Measurements from ENCODE around the gene MYO1H. TPM values are rescaled to one million over a fixed set of nuclear protein-coding genes. Genes with fewer than 3 reads are reported as not detected.
"Not testable (repeated sequence)": the region's sequence is repeated elsewhere in the genome, so short reads cannot be mapped to it uniquely, and the experiment has no call there.

The MYO1H gene
- total and polyA plus RNA-seq, 8 donors, result 0.20 to 0.93 (median 0.32) TPM

GRCh38 chr12:109309381-109310246, 38.1 kb upstream of the MYO1H start:
- Histone ChIP-seq H3K27me3 (peaks cover 45 to 98% of the 10 kb centered on the region in 2 donors), H3K9me3 (no peaks in the 10 kb centered on the region), H3K4me3 (peak overlapping the region; percentile 9 to 30), H3K36me3 (no peaks in the 10 kb centered on the region), H3K27ac (no peak overlapping the region), H3K4me1 (peaks cover 7 to 17% of the 10 kb centered on the region in 2 donors)
- no peak for DNase-seq
- no peak for TF ChIP-seq CTCF (IDR thresholded peaks at IDR 0.05)
- peak; percentile 52 for ATAC-seq
- intact Hi-C loops (cut with DNase I), result no loop called here

GRCh38 chr12:109310247-109311125, 37.2 kb upstream of the MYO1H start:
- no peak for DNase-seq
- Histone ChIP-seq H3K27ac (no peak overlapping the region), H3K27me3 (peaks cover 44 to 93% of the 10 kb centered on the region in 2 donors), H3K4me1 (peaks cover 7 to 17% of the 10 kb centered on the region in 2 donors), H3K36me3 (no peaks in the 10 kb centered on the region), H3K4me3 (peak overlapping the region; percentile 9 to 30), H3K9me3 (no peaks in the 10 kb centered on the region)
- TF ChIP-seq CTCF (IDR thresholded peaks at IDR 0.05), result no peak
- peak; percentile 23 for ATAC-seq
- intact Hi-C loops (cut with DNase I), result no loop called here

GRCh38 chr12:109321294-109321693, 26.4 kb upstream of the MYO1H start:
- ATAC-seq; H3K4me1 ChIP-seq; DNase-seq; H3K36me3 ChIP-seq; intact Hi-C loops (cut with DNase I); H3K4me3 ChIP-seq; H3K9me3 ChIP-seq; H3K27ac ChIP-seq: not testable (repeated sequence)
- peaks cover 0 to 52% of the 10 kb centered on the region in 2 donors for H3K27me3 ChIP-seq

- peaks cover 0 to 5% of the 10 kb centered on the region in 2 donors for H3K27me3 ChIP-seq
- ATAC-seq, result no peak
- no peak overlapping the region for H3K27ac ChIP-seq
- intact Hi-C loops (cut with DNase I), result no loop called here
- H3K9me3 ChIP-seq, result no peaks in the 10 kb centered on the region
- no peak for DNase-seq
- no peaks in the 10 kb centered on the region for H3K4me1 ChIP-seq
- no peaks in the 10 kb centered on the region for H3K36me3 ChIP-seq
- no peak for TF ChIP-seq CTCF (IDR thresholded peaks at IDR 0.05)
- no peak overlapping the region for H3K4me3 ChIP-seq
Measured at GRCh38 chr12:109329003-109329402, 18.7 kb upstream of the MYO1H start.

- intact Hi-C loops (cut with DNase I), result no loop called here
- H3K9me3 ChIP-seq, result no peaks in the 10 kb centered on the region
- no peak overlapping the region for H3K4me3 ChIP-seq
- DNase-seq (no peak), ATAC-seq (no peak)
- H3K4me1 ChIP-seq, result no peaks in the 10 kb centered on the region
- TF ChIP-seq CTCF (IDR thresholded peaks at IDR 0.05), result no peak
- H3K27ac ChIP-seq, result no peak overlapping the region
- H3K36me3 ChIP-seq, result no peaks in the 10 kb centered on the region
- H3K27me3 ChIP-seq, result peaks cover 0 to 5% of the 10 kb centered on the region in 2 donors
Measured at GRCh38 chr12:109329686-109330085, 18.0 kb upstream of the MYO1H start.

All from left lung (tissue), 10 donors.